ENCODE data around the gene CTNNAL1.
"Not testable (repeated sequence)": the region's sequence is repeated elsewhere in the genome, so short reads cannot be mapped to it uniquely, and the experiment has no call there.

Gene CTNNAL1

DNA sequence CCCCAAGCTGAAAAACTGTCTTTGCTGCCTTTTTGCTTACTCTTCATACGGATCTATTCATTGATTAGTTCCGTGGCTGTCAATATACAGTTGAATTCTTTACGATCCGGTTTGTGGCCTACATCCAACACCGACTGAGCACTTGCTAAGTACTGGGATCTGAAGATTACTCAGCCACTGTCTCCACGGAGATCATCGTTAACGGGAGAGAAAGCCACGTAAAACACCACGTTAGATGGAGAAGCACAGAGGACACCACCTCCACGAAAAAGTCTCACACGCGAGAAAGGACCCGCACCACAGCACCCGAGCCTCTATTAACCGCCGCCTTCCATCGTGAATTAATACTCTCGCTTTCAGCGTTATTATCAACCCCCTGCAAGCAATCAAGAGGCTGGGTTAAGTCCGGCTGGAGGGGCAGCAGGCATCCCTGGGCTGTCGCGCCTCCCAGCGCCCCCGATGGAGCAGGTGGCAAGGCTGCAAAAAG is 80.0 kb downstream of the CTNNAL1 start:
- DNase-seq = no peak
- H3K4ac ChIP-seq (ENCODE audit: low read depth, low read length) = peak overlapping the region; percentile 5
- peak overlapping the region; percentile 89 for H3K9ac ChIP-seq (ENCODE audit: low read length)

DNA sequence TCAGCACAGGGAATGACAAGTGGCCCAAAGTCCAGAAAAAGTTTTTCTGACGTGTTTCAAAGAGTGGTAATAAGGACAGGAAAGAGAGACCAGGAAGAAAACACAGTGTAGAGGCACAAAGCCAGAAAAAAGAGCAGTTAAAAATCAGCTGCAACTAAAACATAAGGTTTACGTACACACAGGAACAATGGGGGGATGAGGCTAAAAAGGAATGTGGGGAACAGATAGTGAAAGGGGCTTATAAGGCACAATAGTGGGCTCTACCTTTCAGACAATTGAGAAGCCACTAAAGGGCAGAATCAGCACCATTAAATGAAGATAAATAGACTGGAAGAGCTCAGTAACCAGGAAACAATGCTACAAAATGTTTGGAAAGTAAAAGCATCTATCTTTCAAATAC is 84.9 kb downstream of the CTNNAL1 start:
- no peak for DNase-seq
- H4K8ac ChIP-seq (ENCODE audit: low read depth, low read length) = no peak overlapping the region
- no peak overlapping the region for H2BK5ac ChIP-seq (ENCODE audit: low read length)
- H3K56ac ChIP-seq (ENCODE audit: low read length) = no peak overlapping the region
- WGBS (ENCODE audit: extremely low coverage, insufficient coverage, low lambda C conversion rate) = no CpG with 5 or more reads among the region's 2 CpGs
- no peak overlapping the region for H3K4ac ChIP-seq (ENCODE audit: low read depth, low read length)
- H3K9ac ChIP-seq (ENCODE audit: low read length) = no peak overlapping the region
- H3K18ac ChIP-seq (ENCODE audit: low read length) = no peak overlapping the region
- H2BK15ac ChIP-seq (replicated peaks; ENCODE audit: low read depth) = no peak overlapping the region
- no peak overlapping the region for H3K4me2 ChIP-seq (ENCODE audit: low read length)
- H3K4me3 ChIP-seq (ENCODE audit: low read length) = no peak overlapping the region
- no peak overlapping the region for H2AK5ac ChIP-seq (ENCODE audit: low read length)
- H3K79me2 ChIP-seq (ENCODE audit: control insufficient read depth, insufficient read depth, low read length) = peaks cover 10% of the 10 kb centered on the region
- no peaks in the 10 kb centered on the region for H3K27me3 ChIP-seq (ENCODE audit: insufficient read depth, low read length, poor library complexity)
- H3K36me3 ChIP-seq (ENCODE audit: control insufficient read depth, insufficient read depth, low read length) = peaks cover 11% of the 10 kb centered on the region
- no peak overlapping the region for H3K23ac ChIP-seq (ENCODE audit: low read length)
- peaks cover 4% of the 10 kb centered on the region for H3K4me1 ChIP-seq (ENCODE audit: control insufficient read depth, low read depth, low read length)
- no peak overlapping the region for H4K5ac ChIP-seq (ENCODE audit: low read length)
- H3K27ac ChIP-seq (ENCODE audit: low read depth, low read length) = no peak overlapping the region
- no peak overlapping the region for H2BK120ac ChIP-seq (ENCODE audit: low read depth, low read length)
- peaks cover 9% of the 10 kb centered on the region for H3K79me1 ChIP-seq (ENCODE audit: low read length)

More for the DNA sequence above, 80.0 kb downstream of the CTNNAL1 start:
- Histone ChIP-seq H3K4me1 (ENCODE audit: control insufficient read depth, low read depth, low read length) (peaks cover 4% of the 10 kb centered on the region), H3K27me3 (ENCODE audit: insufficient read depth, low read length, poor library complexity) (no peaks in the 10 kb centered on the region), H3K4me3 (ENCODE audit: low read length) (peak overlapping the region; percentile 76), H2BK15ac (replicated peaks; ENCODE audit: low read depth) (no peak overlapping the region), H3K18ac (ENCODE audit: low read length) (peak overlapping the region; percentile 29), H3K56ac (ENCODE audit: low read length) (peak overlapping the region; percentile 88), H2AK5ac (ENCODE audit: low read length) (no peak overlapping the region), H4K5ac (ENCODE audit: low read length) (no peak overlapping the region), H2BK5ac (ENCODE audit: low read length) (no peak overlapping the region), H2BK120ac (ENCODE audit: low read depth, low read length) (no peak overlapping the region), H3K79me2 (ENCODE audit: control insufficient read depth, insufficient read depth, low read length) (peaks cover 10% of the 10 kb centered on the region), H3K36me3 (ENCODE audit: control insufficient read depth, insufficient read depth, low read length) (no peaks in the 10 kb centered on the region), H3K23ac (ENCODE audit: low read length) (peak overlapping the region; percentile 66), H3K27ac (ENCODE audit: low read depth, low read length) (peak overlapping the region; percentile 95), H3K4me2 (ENCODE audit: low read length) (peak overlapping the region; percentile 89), H3K79me1 (ENCODE audit: low read length) (peaks cover 11% of the 10 kb centered on the region), H4K8ac (ENCODE audit: low read depth, low read length) (no peak overlapping the region)
- WGBS (ENCODE audit: extremely low coverage, insufficient coverage, low lambda C conversion rate) = no CpG with 5 or more reads among the region's 25 CpGs

DNA sequence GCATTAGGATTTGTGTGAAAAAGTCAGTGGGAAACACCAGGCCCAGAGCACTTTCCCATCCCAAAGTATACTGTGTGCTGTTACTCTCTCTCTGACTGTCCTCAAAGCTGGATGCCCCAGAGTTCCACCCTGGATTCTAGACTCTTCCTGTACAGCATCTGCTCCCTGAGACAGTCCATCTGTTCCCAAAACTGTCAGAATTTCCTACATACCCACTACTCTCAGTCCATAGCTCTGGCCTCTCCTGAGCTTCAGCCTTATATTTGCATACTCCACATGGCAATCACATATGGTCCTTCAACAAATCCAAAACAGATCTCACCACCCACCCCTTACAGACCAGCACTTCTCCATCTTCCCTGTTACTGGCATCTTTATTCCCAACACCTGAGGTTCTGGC is 88.8 kb downstream of the CTNNAL1 start:
- no peak overlapping the region for H3K9ac ChIP-seq (ENCODE audit: low read length)
- H3K4me2 ChIP-seq (ENCODE audit: low read length) = no peak overlapping the region
- H3K79me1 ChIP-seq (ENCODE audit: low read length) = no peaks in the 10 kb centered on the region
- H4K8ac ChIP-seq (ENCODE audit: low read depth, low read length) = no peak overlapping the region
- no peak overlapping the region for H3K56ac ChIP-seq (ENCODE audit: low read length)
- no peaks in the 10 kb centered on the region for H3K79me2 ChIP-seq (ENCODE audit: control insufficient read depth, insufficient read depth, low read length)
- H2BK120ac ChIP-seq (ENCODE audit: low read depth, low read length) = no peak overlapping the region
- H2BK15ac ChIP-seq (replicated peaks; ENCODE audit: low read depth) = no peak overlapping the region
- no peak overlapping the region for H3K23ac ChIP-seq (ENCODE audit: low read length)
- no peak overlapping the region for H3K4ac ChIP-seq (ENCODE audit: low read depth, low read length)
- H3K18ac ChIP-seq (ENCODE audit: low read length) = no peak overlapping the region
- no peak overlapping the region for H4K5ac ChIP-seq (ENCODE audit: low read length)
- no peaks in the 10 kb centered on the region for H3K4me1 ChIP-seq (ENCODE audit: control insufficient read depth, low read depth, low read length)
- H3K36me3 ChIP-seq (ENCODE audit: control insufficient read depth, insufficient read depth, low read length) = peaks cover 13% of the 10 kb centered on the region
- no peaks in the 10 kb centered on the region for H3K27me3 ChIP-seq (ENCODE audit: insufficient read depth, low read length, poor library complexity)
- no peak overlapping the region for H2AK5ac ChIP-seq (ENCODE audit: low read length)
- no peak overlapping the region for H3K4me3 ChIP-seq (ENCODE audit: low read length)
- H2BK5ac ChIP-seq (ENCODE audit: low read length) = no peak overlapping the region
- no peak for DNase-seq
- no peak overlapping the region for H3K27ac ChIP-seq (ENCODE audit: low read depth, low read length)

DNA sequence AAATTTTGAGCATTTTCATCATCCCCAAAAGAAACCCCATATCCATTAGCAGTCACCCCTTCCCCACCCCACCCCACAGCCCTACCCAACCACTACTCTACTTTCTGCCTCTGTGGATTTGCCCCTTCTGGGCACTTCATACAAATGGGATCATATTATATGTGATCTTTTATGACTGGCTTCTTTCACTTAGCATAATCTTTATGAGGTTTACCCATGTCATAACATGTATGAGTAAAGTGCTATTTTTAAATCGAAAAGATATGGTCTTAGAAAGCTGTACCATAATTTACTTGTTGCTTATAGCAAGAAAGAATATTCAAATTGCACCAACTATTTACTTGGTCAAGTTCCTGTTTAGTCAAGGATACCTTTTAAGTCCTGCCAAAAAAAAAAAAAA is 92.1 kb downstream of the CTNNAL1 start:
- H3K18ac ChIP-seq (ENCODE audit: low read length) = no peak overlapping the region
- no peak overlapping the region for H2AK5ac ChIP-seq (ENCODE audit: low read length)
- H3K79me2 ChIP-seq (ENCODE audit: control insufficient read depth, insufficient read depth, low read length) = no peaks in the 10 kb centered on the region
- no peak overlapping the region for H4K5ac ChIP-seq (ENCODE audit: low read length)
- no peak overlapping the region for H3K27ac ChIP-seq (ENCODE audit: low read depth, low read length)
- WGBS (ENCODE audit: extremely low coverage, insufficient coverage, low lambda C conversion rate) = no CpG with 5 or more reads among the region's 1 CpG
- H3K4me1 ChIP-seq (ENCODE audit: control insufficient read depth, low read depth, low read length) = no peaks in the 10 kb centered on the region
- H3K36me3 ChIP-seq (ENCODE audit: control insufficient read depth, insufficient read depth, low read length) = peaks cover 12% of the 10 kb centered on the region
- H3K4me3 ChIP-seq (ENCODE audit: low read length) = no peak overlapping the region
- H2BK5ac ChIP-seq (ENCODE audit: low read length) = no peak overlapping the region
- H3K79me1 ChIP-seq (ENCODE audit: low read length) = no peaks in the 10 kb centered on the region
- no peak overlapping the region for H3K23ac ChIP-seq (ENCODE audit: low read length)
- H3K27me3 ChIP-seq (ENCODE audit: insufficient read depth, low read length, poor library complexity) = no peaks in the 10 kb centered on the region
- no peak overlapping the region for H4K8ac ChIP-seq (ENCODE audit: low read depth, low read length)
- no peak overlapping the region for H2BK15ac ChIP-seq (replicated peaks; ENCODE audit: low read depth)
- no peak overlapping the region for H3K4ac ChIP-seq (ENCODE audit: low read depth, low read length)
- H3K4me2 ChIP-seq (ENCODE audit: low read length) = no peak overlapping the region
- H3K56ac ChIP-seq (ENCODE audit: low read length) = no peak overlapping the region
- no peak overlapping the region for H2BK120ac ChIP-seq (ENCODE audit: low read depth, low read length)
- no peak overlapping the region for H3K9ac ChIP-seq (ENCODE audit: low read length)
- DNase-seq = no peak

DNA sequence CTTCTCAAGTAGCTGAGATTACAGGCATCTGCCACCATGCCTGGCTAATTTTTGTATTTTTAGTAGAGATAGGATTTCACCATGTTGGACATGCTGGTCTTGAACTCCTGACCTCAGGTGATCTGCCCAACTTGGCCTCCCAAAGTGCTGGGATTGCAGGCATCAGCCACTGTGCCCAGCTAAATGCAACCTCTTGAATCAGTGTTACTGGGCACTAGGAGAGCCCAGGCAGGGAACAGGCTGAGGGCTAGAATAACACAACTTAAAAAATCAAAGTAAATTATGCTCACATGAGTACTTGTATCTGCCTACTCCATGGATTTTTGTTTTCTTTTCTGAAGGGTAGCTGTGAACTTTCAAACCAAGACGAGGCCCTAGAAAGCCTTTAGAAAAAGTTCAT is 92.9 kb downstream of the CTNNAL1 start:
- not testable (repeated sequence) for H3K79me2 ChIP-seq (ENCODE audit: control insufficient read depth, insufficient read depth, low read length); H3K4me1 ChIP-seq (ENCODE audit: control insufficient read depth, low read depth, low read length); H3K18ac ChIP-seq (ENCODE audit: low read length); H2BK5ac ChIP-seq (ENCODE audit: low read length); H3K27ac ChIP-seq (ENCODE audit: low read depth, low read length); H3K23ac ChIP-seq (ENCODE audit: low read length); DNase-seq; H3K79me1 ChIP-seq (ENCODE audit: low read length); H3K56ac ChIP-seq (ENCODE audit: low read length); H3K4me3 ChIP-seq (ENCODE audit: low read length); H4K5ac ChIP-seq (ENCODE audit: low read length); H2BK120ac ChIP-seq (ENCODE audit: low read depth, low read length); H2BK15ac ChIP-seq (replicated peaks; ENCODE audit: low read depth); H4K8ac ChIP-seq (ENCODE audit: low read depth, low read length); H3K9ac ChIP-seq (ENCODE audit: low read length); H3K27me3 ChIP-seq (ENCODE audit: insufficient read depth, low read length, poor library complexity); H3K4me2 ChIP-seq (ENCODE audit: low read length); H2AK5ac ChIP-seq (ENCODE audit: low read length); H3K36me3 ChIP-seq (ENCODE audit: control insufficient read depth, insufficient read depth, low read length); H3K4ac ChIP-seq (ENCODE audit: low read depth, low read length)
- no CpG with 5 or more reads among the region's 1 CpG for WGBS (ENCODE audit: extremely low coverage, insufficient coverage, low lambda C conversion rate)

DNA sequence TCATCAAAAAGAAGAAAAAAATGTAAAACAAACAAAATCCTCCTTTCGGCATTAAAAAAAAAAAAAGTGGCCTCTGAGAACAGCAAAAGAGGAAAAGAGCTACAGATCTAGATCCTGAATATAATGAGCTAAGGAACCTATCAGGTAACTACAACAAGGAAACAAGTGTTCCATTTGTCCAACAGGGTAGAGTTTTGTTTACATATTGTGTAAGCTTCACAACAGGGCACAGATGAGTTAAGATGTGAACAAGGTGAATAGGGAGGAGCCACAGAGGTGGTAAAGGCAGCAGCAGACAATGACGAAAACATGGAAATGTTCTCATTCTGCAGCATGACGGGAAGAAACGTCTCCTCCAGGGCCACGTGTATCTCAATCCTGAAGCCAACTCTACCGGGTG is 93.8 kb downstream of the CTNNAL1 start:
- DNase-seq = no peak
- no peak overlapping the region for H3K4me2 ChIP-seq (ENCODE audit: low read length)
- no peak overlapping the region for H2BK120ac ChIP-seq (ENCODE audit: low read depth, low read length)
- no peak overlapping the region for H3K56ac ChIP-seq (ENCODE audit: low read length)
- no peak overlapping the region for H4K5ac ChIP-seq (ENCODE audit: low read length)
- peaks cover 5% of the 10 kb centered on the region for H3K36me3 ChIP-seq (ENCODE audit: control insufficient read depth, insufficient read depth, low read length)
- no peaks in the 10 kb centered on the region for H3K79me1 ChIP-seq (ENCODE audit: low read length)
- H3K79me2 ChIP-seq (ENCODE audit: control insufficient read depth, insufficient read depth, low read length) = no peaks in the 10 kb centered on the region
- H3K27ac ChIP-seq (ENCODE audit: low read depth, low read length) = no peak overlapping the region
- no peak overlapping the region for H3K4ac ChIP-seq (ENCODE audit: low read depth, low read length)
- no peak overlapping the region for H3K18ac ChIP-seq (ENCODE audit: low read length)
- no peak overlapping the region for H3K4me3 ChIP-seq (ENCODE audit: low read length)
- H2BK5ac ChIP-seq (ENCODE audit: low read length) = no peak overlapping the region
- H3K23ac ChIP-seq (ENCODE audit: low read length) = no peak overlapping the region
- no peak overlapping the region for H4K8ac ChIP-seq (ENCODE audit: low read depth, low read length)
- WGBS (ENCODE audit: extremely low coverage, insufficient coverage, low lambda C conversion rate) = no CpG with 5 or more reads among the region's 6 CpGs
- no peak overlapping the region for H2BK15ac ChIP-seq (replicated peaks; ENCODE audit: low read depth)
- no peaks in the 10 kb centered on the region for H3K4me1 ChIP-seq (ENCODE audit: control insufficient read depth, low read depth, low read length)
- no peaks in the 10 kb centered on the region for H3K27me3 ChIP-seq (ENCODE audit: insufficient read depth, low read length, poor library complexity)
- H3K9ac ChIP-seq (ENCODE audit: low read length) = no peak overlapping the region
- H2AK5ac ChIP-seq (ENCODE audit: low read length) = no peak overlapping the region
